Urinary bladder (tissue), 4 donors: ENCODE data around the gene SPINK4. TPM values are rescaled to one million over a fixed set of nuclear protein-coding genes. Genes with fewer than 3 reads are reported as not detected.

Experiments used
- DNase-seq: peaks from one replicate; pipeline ENCODE4 v3.0.0-alpha.2; 2015; ENCODE audit errors: extremely low spot score
- H3K27ac ChIP-seq: one replicate; pipeline ENCODE4 v1.5.1; 2013; ENCODE audit warnings: low read depth, mild to moderate bottlenecking, moderate library complexity
- H3K36me3 ChIP-seq: one replicate; pipeline ENCODE4 v1.6.1; 2013; ENCODE audit warnings: mild to moderate bottlenecking, moderate library complexity; ENCODE audit not compliant: insufficient read depth
- H3K4me1 ChIP-seq: one replicate; pipeline ENCODE4 v1.6.1; 2013; ENCODE audit warnings: mild to moderate bottlenecking, moderate library complexity; ENCODE audit not compliant: insufficient read depth
- H3K4me3 ChIP-seq: one replicate; pipeline ENCODE4 v1.5.1; 2013; ENCODE audit warnings: low read depth, low read length
- WGBS: extraction: QIAGEN DNeasy Blood & Tissue Kit; methylation state at CpG from one replicate; pipeline ENCODE4 v1.1.7; 2013; 5-methylcytosine and 5-hydroxymethylcytosine counted together
- polyA plus RNA-seq: library from polyadenylated mRNA; stranded (reverse); fragments of 200-250 nt; gene quantifications from one replicate; pipeline ENCODE4 v1.2.3, GENCODE V29; 2013
- total RNA-seq: library from RNA; depleted of rRNA; stranded (reverse); fragments of >200 nt; gene quantifications from one replicate; pipeline ENCODE4 v1.2.3, GENCODE V29; 2014
- donor health status: healthy with polysubstance abuse.
- donor health status: healthy.

Gene SPINK4
- total and polyA plus RNA-seq, 2 donors, result 2.6 TPM; not detected in 1

GRCh38 chr9:33297432-33297831, 57.5 kb downstream of the SPINK4 start:
- Histone ChIP-seq H3K27ac (no peak overlapping the region), H3K4me3 (no peak overlapping the region), H3K4me1 (no peaks in the 10 kb centered on the region), H3K36me3 (peaks cover 5% of the 10 kb centered on the region)
- DNase-seq, result no peak
- 81% methylated on average over 1 of the region's 1 CpG for WGBS

Other genes starting within 250 kb of the SPINK4 start
- 33.9 TPM for gene APTX, start 238.5 kb upstream of the SPINK4 start, total RNA-seq
- gene APTX, start 238.5 kb upstream of the SPINK4 start, polyA plus RNA-seq, result 25.2 TPM
- gene DNAJA1, start 214.9 kb upstream of the SPINK4 start, total RNA-seq, result 97.7 TPM
- gene DNAJA1, start 214.9 kb upstream of the SPINK4 start, polyA plus RNA-seq, result 84.0 TPM
- gene SMU1, start 163.5 kb upstream of the SPINK4 start, total RNA-seq, result 37.0 TPM
- gene SMU1, start 163.5 kb upstream of the SPINK4 start, polyA plus RNA-seq, result 14.3 TPM
- 36.4 TPM for gene B4GALT1, start 72.8 kb upstream of the SPINK4 start, total RNA-seq
- gene B4GALT1, start 72.8 kb upstream of the SPINK4 start, polyA plus RNA-seq, result 57.7 TPM
- gene BAG1, start 24.5 kb downstream of the SPINK4 start, total RNA-seq, result 46.8 TPM
- gene BAG1, start 24.5 kb downstream of the SPINK4 start, polyA plus RNA-seq, result 142 TPM
- 76.9 TPM for gene CHMP5, start 24.9 kb downstream of the SPINK4 start, total RNA-seq
- 79.6 TPM for gene CHMP5, start 24.9 kb downstream of the SPINK4 start, polyA plus RNA-seq
- gene NFX1, start 50.3 kb downstream of the SPINK4 start, total RNA-seq, result 24.1 TPM
- gene NFX1, start 50.3 kb downstream of the SPINK4 start, polyA plus RNA-seq, result 21.9 TPM
- gene AQP7, start 162.4 kb downstream of the SPINK4 start, total RNA-seq, result 1.9 TPM
- gene AQP7, start 162.4 kb downstream of the SPINK4 start, polyA plus RNA-seq, result 8.7 TPM
- gene AQP3, start 207.4 kb downstream of the SPINK4 start, total RNA-seq, result 27.1 TPM
- gene AQP3, start 207.4 kb downstream of the SPINK4 start, polyA plus RNA-seq, result 126 TPM
- 17.3 TPM for gene NOL6, start 233.8 kb downstream of the SPINK4 start, total RNA-seq
- 23.1 TPM for gene NOL6, start 233.8 kb downstream of the SPINK4 start, polyA plus RNA-seq